SK-N-SH (cell line): ENCODE measurements around the gene TRIOBP. TPM values are rescaled to one million over a fixed set of nuclear protein-coding genes. Genes with fewer than 3 reads are reported as not detected.

Source experiments
- CTCF ChIA-PET: fragments of 300-600, 350-600 bp; formaldehyde crosslinking; extraction: SDS; loops from one replicate; lab custom pipeline; 2021; lab: Yijun Ruan, JAX
- POLR2A ChIA-PET: fragments of 350-600 bp; sonication (Branson Sonifier 250); formaldehyde crosslinking; extraction: SDS; loops from one replicate; lab custom pipeline; 2020; ENCODE audit warnings: antibody characterized with exemption, inconsistent platforms; lab: Yijun Ruan, JAX
- DNase-seq: peaks from one replicate; pipeline ENCODE4 v3.0.0; 2012
- H2AFZ ChIP-seq: fragments of 200-600 bp; sonication (generic); 2 replicates; pipeline ENCODE4 v1.8.1; 2016; ENCODE audit warnings: antibody characterized with exemption, mild to moderate bottlenecking, low read depth
- H3F3A ChIP-seq: fragments of 200-600 bp; sonication (generic); replicated peaks from 2 replicates; pipeline ENCODE3; 2016; ENCODE audit warnings: antibody characterized with exemption, mild to moderate bottlenecking; ENCODE audit not compliant: insufficient read depth
- H3K27ac ChIP-seq, 2 experiments: fragments of 200-500 bp in 1 of 2; fragments of 200-600 bp in 1 of 2; sonication (Bioruptor generic) in 1 of 2; sonication (generic), shearing (Covaris generic) in 1 of 2; 2 replicates each; pipeline versions ENCODE4 v1.5.1 to v1.6.1; 2014 to 2016; ENCODE audit warnings: low read depth in 2 of 2, inconsistent platforms in 1 of 2, low read length in 1 of 2, mild to moderate bottlenecking in 1 of 2, mixed read lengths in 1 of 2
- H3K27me3 ChIP-seq: fragments of 200-600 bp; sonication (generic), shearing (Covaris generic); 2 replicates; pipeline ENCODE4 v1.6.1; 2016; ENCODE audit warnings: mixed run types; ENCODE audit not compliant: insufficient read depth
- H3K36me3 ChIP-seq, 2 experiments: fragments of 200-500 bp in 1 of 2; fragments of 200-600 bp in 1 of 2; sonication (Bioruptor generic) in 1 of 2; sonication (generic) in 1 of 2; replicated peaks in 1 of 2; 2 replicates each; pipeline versions ENCODE3 to v1.5.1; 2014 to 2016; ENCODE audit warnings: low read length in 1 of 2, mild to moderate bottlenecking in 1 of 2; ENCODE audit not compliant: insufficient read depth in 2 of 2, control insufficient read depth in 1 of 2
- H3K4me1 ChIP-seq, 2 experiments: fragments of 200-500 bp in 1 of 2; fragments of 200-600 bp in 1 of 2; sonication (Bioruptor generic) in 1 of 2; sonication (generic), shearing (Covaris generic) in 1 of 2; 2 replicates each; pipeline versions ENCODE4 v1.5.1 to v1.6.1; 2014 to 2016; ENCODE audit warnings: low read depth in 1 of 2, low read length in 1 of 2, mixed run types in 1 of 2; ENCODE audit not compliant: insufficient read depth in 2 of 2, control insufficient read depth in 1 of 2
- H3K4me2 ChIP-seq: fragments of 200-600 bp; sonication (generic), shearing (Covaris generic); 2 replicates; pipeline ENCODE4 v1.6.1; 2017; ENCODE audit warnings: mixed run types
- H3K4me3 ChIP-seq, 2 experiments: fragments of 200-500 bp in 1 of 2; fragments of 200-600 bp in 1 of 2; sonication (Bioruptor generic) in 1 of 2; sonication (generic), shearing (Covaris generic) in 1 of 2; 2 replicates each; pipeline versions ENCODE4 v1.5.1 to v1.8.1; 2014 to 2016; ENCODE audit warnings: low read depth in 2 of 2, inconsistent platforms in 1 of 2, low read length in 1 of 2, mild to moderate bottlenecking in 1 of 2, mixed read lengths in 1 of 2, moderate library complexity in 1 of 2
- H3K79me2 ChIP-seq: fragments of 200-600 bp; sonication (generic); 2 replicates; pipeline ENCODE4 v1.8.1; 2017; ENCODE audit warnings: mild to moderate bottlenecking; ENCODE audit not compliant: insufficient read depth
- H3K9ac ChIP-seq: fragments of 200-600 bp; sonication (generic); 2 replicates; pipeline ENCODE4 v1.6.1; 2017; ENCODE audit warnings: mixed run types
- H3K9me2 ChIP-seq: fragments of 200-600 bp; sonication (generic); 2 replicates; pipeline ENCODE4 v1.6.1; 2017; ENCODE audit warnings: mixed run types
- H3K9me3 ChIP-seq: fragments of 200-600 bp; sonication (generic); 2 replicates; pipeline ENCODE4 v1.6.1; 2017; ENCODE audit warnings: mixed run types, mild to moderate bottlenecking, moderate library complexity
- H4K20me1 ChIP-seq: fragments of 200-600 bp; sonication (generic); 2 replicates; pipeline ENCODE4 v1.6.1; 2017; ENCODE audit warnings: mild to moderate bottlenecking, mixed run types; ENCODE audit not compliant: insufficient read depth
- CTCF ChIP-seq: fragments of 200-600 bp; sonication (generic); IDR thresholded peaks from 2 replicates; pipeline ENCODE4 v1.6.1; 2017; ENCODE audit warnings: antibody characterized with exemption, mild to moderate bottlenecking, moderate library complexity
- ELF1 ChIP-seq: IDR thresholded peaks from 2 replicates; pipeline ENCODE4 v1.4.0; 2012
- EP300 ChIP-seq, 2 experiments: IDR thresholded peaks; 2 replicates each; pipeline versions ENCODE4 v1.4.0 to v1.6.1; 2012; ENCODE audit warnings: borderline replicate concordance in 1 of 2, low read depth in 1 of 2, low read length in 1 of 2
- EZH2phosphoT487 ChIP-seq: fragments of 200-600 bp; sonication (generic); IDR thresholded peaks from 2 replicates; pipeline ENCODE4 v1.6.1; 2017; ENCODE audit warnings: low read depth, mixed run types, mild to moderate bottlenecking, antibody characterized with exemption, moderate library complexity, borderline replicate concordance
- GATA2 ChIP-seq: sonication (generic); formaldehyde crosslinking; IDR thresholded peaks from 2 replicates; pipeline ENCODE4 v1.5.0; 2020; ENCODE audit warnings: mild to moderate bottlenecking, missing genetic modification reagents
- JUND ChIP-seq: IDR thresholded peaks from 2 replicates; pipeline ENCODE4 v1.4.0; 2012
- MXI1 ChIP-seq: IDR thresholded peaks from 2 replicates; pipeline ENCODE4 v1.6.1; 2012; ENCODE audit warnings: mild to moderate bottlenecking, low read depth, low read length, improper control_type of control experiment
- NRF1 ChIP-seq: IDR thresholded peaks from 2 replicates; pipeline ENCODE4 v1.6.1; 2012; ENCODE audit warnings: low read depth, mild to moderate bottlenecking, low read length
- PBX3 ChIP-seq: IDR thresholded peaks from 2 replicates; pipeline ENCODE4; 2012
- RCOR1 ChIP-seq: fragments of 150-350 bp; IDR thresholded peaks from 2 replicates; pipeline ENCODE4 v1.6.1; 2017; ENCODE audit warnings: antibody characterized with exemption, low read length
- RFX5 ChIP-seq: IDR thresholded peaks from 2 replicates; pipeline ENCODE4 v1.6.1; 2012; ENCODE audit warnings: mild to moderate bottlenecking, improper control_type of control experiment, low read length
- TCF12 ChIP-seq: IDR thresholded peaks from 2 replicates; pipeline ENCODE4 v1.4.0; 2012
- TEAD4 ChIP-seq: IDR thresholded peaks from 2 replicates; pipeline ENCODE4 v1.4.0; 2012; ENCODE audit warnings: mild to moderate bottlenecking, borderline replicate concordance; ENCODE audit not compliant: insufficient read depth
- USF2 ChIP-seq: fragments of 150-350 bp; IDR thresholded peaks from 2 replicates; pipeline ENCODE4 v1.6.1; 2017; ENCODE audit warnings: antibody characterized with exemption, low read length, low read depth, borderline replicate concordance
- YY1 ChIP-seq: IDR thresholded peaks from 2 replicates; pipeline ENCODE4 v1.4.0; 2012; ENCODE audit warnings: low read depth, mild to moderate bottlenecking
- ZBTB33 ChIP-seq: IDR thresholded peaks from 2 replicates; pipeline ENCODE4 v1.4.0; 2012; ENCODE audit warnings: low read depth, borderline replicate concordance
- WGBS: methylation state at CpG from one replicate; pipeline ENCODE4 v1.1.6; 2017; ENCODE audit warnings: low lambda C conversion rate; 5-methylcytosine and 5-hydroxymethylcytosine counted together
- polyA plus RNA-seq, 3 experiments: library from polyadenylated mRNA; depleted of rRNA; stranded (reverse); fragments of >200 nt; gene quantifications; 2 replicates each; pipeline ENCODE4 v1.2.3, GENCODE V29; 2012

TRIOBP gene
- polyA plus RNA-seq, 1 of the 3 experiments (the other 2 are of a cell fraction), result 43.6 TPM

- POLR2A ChIA-PET, result no interaction called here
- Histone ChIP-seq H3K4me3 (no peak overlapping the region), H3K9me3 (no peaks in the 10 kb centered on the region), H3K27me3 (no peaks in the 10 kb centered on the region), H3K4me1 (peaks cover 40 to 57% of the 10 kb centered on the region in 2 experiments), H2AFZ (no peak overlapping the region), H3K4me2 (peak overlapping the region; percentile 71), H3K9ac (no peak overlapping the region), H3K27ac (peak overlapping the region; percentile 77 to 96), H3F3A (peaks cover 22% of the 10 kb centered on the region), H3K36me3 (peaks cover 8 to 11% of the 10 kb centered on the region in 2 experiments), H3K79me2 (peaks cover 75% of the 10 kb centered on the region), H4K20me1 (peaks cover 47% of the 10 kb centered on the region), H3K9me2 (no peaks in the 10 kb centered on the region)
- CTCF ChIA-PET, result interaction anchor here (1.2 to 2.6 kb wide), 5 partner anchors 70 to 117 kb away, joined by 3 to 12 read pairs (median 4); no protein-coding TSS in a partner anchor
- TF ChIP-seq PBX3, result no peak
- no peak for TF ChIP-seq ZBTB33
- no peak for TF ChIP-seq USF2
- TF ChIP-seq GATA2 (CRISPR knock-in tag), result no peak
- no peak for TF ChIP-seq JUND
- no peak for TF ChIP-seq RCOR1
- no peak for TF ChIP-seq TCF12
- no peak for TF ChIP-seq TEAD4
- TF ChIP-seq EZH2phosphoT487, result no peak
- TF ChIP-seq YY1, result no peak
- TF ChIP-seq NRF1, result no peak
- TF ChIP-seq ELF1, result no peak
- no peak for TF ChIP-seq MXI1
- TF ChIP-seq RFX5, result no peak
- TF ChIP-seq CTCF, result no peak
- TF ChIP-seq EP300 (IDR thresholded peaks at IDR 0.05; ENCODE audit: borderline replicate concordance in 1 of 2, low read depth in 1 of 2, low read length in 1 of 2), result no peak
- no peak for DNase-seq
- 76% methylated on average over 6 of the region's 14 CpGs for whole genome bisulfite sequencing
These were observed 53.8 kb downstream of the TRIOBP start for GRCh38 chr22:37750596-37751162.
